SU-DHL-6 (cell line): ENCODE measurements around the gene SLC34A3.

Experiments
- EZH2phosphoT487 ChIP-seq: fragments of 200-600 bp; sonication (generic), shearing (Covaris generic); conservative IDR thresholded peaks from 2 replicates; pipeline ENCODE4 v1.6.1; 2018; ENCODE audit warnings: mild to moderate bottlenecking, antibody characterized with exemption, low read length, moderate library complexity, mixed read lengths
- TF ChIP-seq, protein P1 (sequence below): fragments of 200-600 bp; sonication (generic); IDR thresholded peaks from one replicate; pipeline ENCODE4 v1.5.1; 2017; ENCODE audit warnings: antibody characterized with exemption, mild to moderate bottlenecking, low read length, moderate library complexity; ENCODE audit not compliant: insufficient read depth, poor library complexity, severe bottlenecking

DNA sequence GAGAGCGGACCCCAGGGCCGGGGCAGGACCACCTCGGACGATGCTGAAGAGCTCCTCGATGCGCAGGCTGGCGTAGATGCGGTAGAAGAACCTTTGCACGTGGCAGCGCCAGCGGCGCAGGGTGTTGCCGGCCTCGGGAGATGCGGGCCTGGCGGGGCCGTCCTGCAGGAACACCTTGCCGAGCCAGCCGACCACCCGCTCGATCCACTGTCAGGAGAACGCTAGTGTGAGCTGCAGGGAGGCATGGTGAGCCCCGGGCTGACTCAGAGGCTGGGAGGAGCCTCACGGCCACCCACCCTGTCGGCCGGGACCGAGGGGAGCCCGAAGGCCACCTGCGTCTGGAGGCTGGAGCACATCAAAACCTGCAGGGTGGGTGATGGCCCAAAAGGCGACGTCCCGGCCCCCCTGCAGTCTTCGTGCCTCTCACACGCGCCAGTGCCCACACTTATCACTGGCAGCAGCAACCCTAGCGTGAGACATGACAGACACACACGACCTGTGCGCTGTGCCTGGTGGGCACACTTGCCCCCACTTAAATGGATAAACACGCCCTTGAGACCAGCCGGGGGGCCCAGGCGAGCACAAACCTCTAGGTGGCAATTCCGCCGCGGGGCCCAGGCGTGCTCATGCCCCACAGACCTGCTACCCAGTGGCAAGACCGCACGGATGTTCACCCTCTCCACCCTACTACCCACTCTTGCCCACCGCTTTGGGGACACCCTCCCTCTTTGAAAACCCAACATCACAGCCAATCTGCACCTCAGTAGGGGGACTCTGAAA is 45.6 kb upstream of the SLC34A3 start:
- TF ChIP-seq EZH2phosphoT487: no peak
- TF ChIP-seq, protein P1, sequence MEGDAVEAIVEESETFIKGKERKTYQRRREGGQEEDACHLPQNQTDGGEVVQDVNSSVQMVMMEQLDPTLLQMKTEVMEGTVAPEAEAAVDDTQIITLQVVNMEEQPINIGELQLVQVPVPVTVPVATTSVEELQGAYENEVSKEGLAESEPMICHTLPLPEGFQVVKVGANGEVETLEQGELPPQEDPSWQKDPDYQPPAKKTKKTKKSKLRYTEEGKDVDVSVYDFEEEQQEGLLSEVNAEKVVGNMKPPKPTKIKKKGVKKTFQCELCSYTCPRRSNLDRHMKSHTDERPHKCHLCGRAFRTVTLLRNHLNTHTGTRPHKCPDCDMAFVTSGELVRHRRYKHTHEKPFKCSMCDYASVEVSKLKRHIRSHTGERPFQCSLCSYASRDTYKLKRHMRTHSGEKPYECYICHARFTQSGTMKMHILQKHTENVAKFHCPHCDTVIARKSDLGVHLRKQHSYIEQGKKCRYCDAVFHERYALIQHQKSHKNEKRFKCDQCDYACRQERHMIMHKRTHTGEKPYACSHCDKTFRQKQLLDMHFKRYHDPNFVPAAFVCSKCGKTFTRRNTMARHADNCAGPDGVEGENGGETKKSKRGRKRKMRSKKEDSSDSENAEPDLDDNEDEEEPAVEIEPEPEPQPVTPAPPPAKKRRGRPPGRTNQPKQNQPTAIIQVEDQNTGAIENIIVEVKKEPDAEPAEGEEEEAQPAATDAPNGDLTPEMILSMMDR: no peak
